ENCODE measurements around the gene ACD.
"Not testable (repeated sequence)": the region's sequence is repeated elsewhere in the genome, so short reads cannot be mapped to it uniquely, and the experiment has no call there.

The ACD gene

GRCh38 chr16:67659675-67660563 is at the start of gene ACD:
Gene ACD, minus strand, starts transcription at chr16:67660260. Its CDS starts 40 bp downstream, at chr16:67660220.
- DNase-seq (ENCODE audit: low read depth, low spot score): no peak

GRCh38 chr16:67709050-67709449 is 49.0 kb upstream of the ACD start:
- DNase-seq (ENCODE audit: low read depth, low spot score): no peak

- DNase-seq (ENCODE audit: low read depth, low spot score): no peak
Observed at GRCh38 chr16:67708368-67708771, 48.3 kb upstream of the ACD start.

GRCh38 chr16:67707790-67708189 is 47.7 kb upstream of the ACD start:
- DNase-seq (ENCODE audit: low read depth, low spot score): no peak

GRCh38 chr16:67707210-67707609 is 47.1 kb upstream of the ACD start:
- no peak for DNase-seq (ENCODE audit: low read depth, low spot score)

- DNase-seq (ENCODE audit: low read depth, low spot score): no peak
Observed at GRCh38 chr16:67704110-67704509, 44.0 kb upstream of the ACD start.

- no peak for DNase-seq (ENCODE audit: low read depth, low spot score)
Observed at GRCh38 chr16:67703626-67704025, 43.6 kb upstream of the ACD start.

GRCh38 chr16:67702130-67702529 is 42.1 kb upstream of the ACD start:
- DNase-seq (ENCODE audit: low read depth, low spot score): no peak

GRCh38 chr16:67701420-67701819 is 41.4 kb upstream of the ACD start:
- no peak for DNase-seq (ENCODE audit: low read depth, low spot score)

GRCh38 chr16:67699265-67699664 is 39.2 kb upstream of the ACD start:
- DNase-seq (ENCODE audit: low read depth, low spot score): no peak

- no peak for DNase-seq (ENCODE audit: low read depth, low spot score)
Observed at GRCh38 chr16:67697422-67698185, 37.5 kb upstream of the ACD start.

GRCh38 chr16:67694611-67695010 is 34.6 kb upstream of the ACD start:
- no peak for DNase-seq (ENCODE audit: low read depth, low spot score)

GRCh38 chr16:67693517-67694285 is 33.6 kb upstream of the ACD start:
- not testable (repeated sequence) for DNase-seq (ENCODE audit: low read depth, low spot score)

- no peak for DNase-seq (ENCODE audit: low read depth, low spot score)
Observed at GRCh38 chr16:67685388-67686112, 25.5 kb upstream of the ACD start.

- no peak for DNase-seq (ENCODE audit: low read depth, low spot score)
Observed at GRCh38 chr16:67683767-67684166, 23.7 kb upstream of the ACD start.

GRCh38 chr16:67679935-67680897 is 20.2 kb upstream of the ACD start:
- DNase-seq (ENCODE audit: low read depth, low spot score): no peak

GRCh38 chr16:67678354-67679023 is 18.4 kb upstream of the ACD start:
- no peak for DNase-seq (ENCODE audit: low read depth, low spot score)

GRCh38 chr16:67677712-67678111 is 17.7 kb upstream of the ACD start:
- DNase-seq (ENCODE audit: low read depth, low spot score): no peak

- no peak for DNase-seq (ENCODE audit: low read depth, low spot score)
Observed at GRCh38 chr16:67676939-67677338, 16.9 kb upstream of the ACD start.

- DNase-seq (ENCODE audit: low read depth, low spot score): no peak
Observed at GRCh38 chr16:67676516-67676915, 16.5 kb upstream of the ACD start.
